ENCODE data around the gene WWOX. TPM values are rescaled to one million over a fixed set of nuclear protein-coding genes. Genes with fewer than 3 reads are reported as not detected.
A peak's percentile ranks its signal among the peaks of the same experiment; 100 is the strongest.

WWOX gene
- total RNA-seq, 1 experiment from 2014 or later, result 15.6 TPM

DNA sequence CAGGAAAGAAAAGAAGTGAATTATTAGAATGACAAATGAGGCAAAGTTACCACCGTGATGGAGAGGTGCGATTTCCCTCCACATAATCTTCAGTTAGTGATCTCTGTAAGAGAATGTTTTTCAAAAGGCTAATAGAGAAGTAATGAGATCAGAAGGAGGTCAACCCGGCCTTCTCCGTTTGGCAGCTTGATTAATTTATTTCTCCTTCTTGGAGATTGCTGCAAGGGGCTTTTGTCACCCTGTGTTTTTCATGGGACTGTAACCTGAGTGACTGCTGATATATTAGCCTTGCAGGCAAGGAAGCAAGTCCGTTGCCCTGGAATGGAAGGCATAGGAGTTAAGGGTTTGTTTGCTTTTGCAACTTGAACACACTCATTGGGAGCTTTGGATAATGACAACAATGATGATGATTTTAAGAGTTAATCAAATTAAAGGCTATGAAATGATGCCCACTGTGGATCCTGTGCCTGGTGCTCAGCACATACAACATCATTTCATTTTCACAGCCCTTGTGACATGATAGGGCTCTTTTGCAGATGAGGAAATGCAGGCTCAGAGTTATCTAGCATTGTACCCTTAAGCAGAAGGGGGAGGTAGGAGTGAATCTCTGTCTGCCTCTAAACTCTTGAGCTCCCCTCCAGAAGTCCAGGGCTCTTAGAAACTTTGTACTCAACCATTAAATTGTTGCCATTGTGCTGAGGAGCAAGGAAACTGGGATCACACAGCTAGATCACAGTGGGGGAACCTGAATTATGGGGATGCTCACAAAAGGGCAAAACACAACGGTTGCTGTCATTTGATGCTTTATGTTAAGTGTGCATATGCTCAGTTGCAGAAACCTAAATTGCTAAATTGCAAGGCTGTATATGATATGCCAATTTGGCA lies 226.3 kb downstream of the WWOX start:
- Histone ChIP-seq H3K23ac (ENCODE audit: insufficient read length, low read depth, low read length) (no peak overlapping the region), H2BK5ac (ENCODE audit: insufficient read length, low read length) (no peak overlapping the region), H3K56ac (ENCODE audit: insufficient read length, low read depth, low read length) (no peak overlapping the region), H3K9ac (ENCODE audit: extremely low read depth, insufficient read length, low read length) (no peak overlapping the region), H2BK12ac (ENCODE audit: insufficient read length, low read depth, low read length) (no peak overlapping the region), H3K23me2 (ENCODE audit: insufficient read length, low read depth, low read length, poor library complexity, severe bottlenecking) (no peaks in the 10 kb centered on the region), H3K27me3 (ENCODE audit: insufficient read depth, low read length) (no peaks in the 10 kb centered on the region), H4K5ac (ENCODE audit: insufficient read length, low read depth, low read length) (no peak overlapping the region), H2AK5ac (ENCODE audit: insufficient read length, low read length) (no peak overlapping the region), H2AFZ (ENCODE audit: low read length) (no peak overlapping the region), H3T11ph (ENCODE audit: low read length) (no peak overlapping the region), H3K4me2 (ENCODE audit: insufficient read depth, insufficient read length, low read length) (no peak overlapping the region), H2BK20ac (ENCODE audit: low read depth, low read length, poor library complexity, severe bottlenecking) (no peak overlapping the region), H3K14ac (ENCODE audit: insufficient read depth, low read length) (no peak overlapping the region), H3K4ac (ENCODE audit: low read depth, low read length) (no peak overlapping the region), H3K9me3 (ENCODE audit: control insufficient read depth, low read depth, low read length) (no peaks in the 10 kb centered on the region), H3K27ac (ENCODE audit: insufficient read length, low read depth, low read length) (no peak overlapping the region), H4K91ac (ENCODE audit: insufficient read length, low read depth, low read length) (no peak overlapping the region), H3K4me1 (ENCODE audit: insufficient read depth, low read length) (peaks cover 5% of the 10 kb centered on the region; the same call in 1 of the 2 replicates), H3K18ac (ENCODE audit: insufficient read length, low read depth, low read length) (no peak overlapping the region), H4K20me1 (ENCODE audit: control insufficient read depth, insufficient read depth, insufficient read length) (no peaks in the 10 kb centered on the region), H2BK120ac (ENCODE audit: low read depth, low read length, poor library complexity, severe bottlenecking) (no peak overlapping the region), H4K8ac (replicated peaks; ENCODE audit: insufficient read length, low read depth, low read length) (no peak overlapping the region), H2BK15ac (ENCODE audit: low read depth, low read length) (no peak overlapping the region), H3K79me1 (ENCODE audit: insufficient read depth, low read depth, low read length, poor library complexity, severe bottlenecking) (no peaks in the 10 kb centered on the region), H3K79me2 (ENCODE audit: insufficient read depth, low read length) (no peaks in the 10 kb centered on the region)
- peak overlapping the region in 1 of 3 experiments; percentile 80; a peak in 3 of 7 replicates for H3K27ac Mint-ChIP-seq
- WGBS (ENCODE audit: extremely low coverage, insufficient read length, low lambda C conversion rate), result no CpG with 5 or more reads among the region's 6 CpGs
- H3K4me3 Mint-ChIP-seq, result no peak overlapping the region
- DNase-seq, result no peak
- peaks cover 42 to 46% of the 10 kb centered on the region in 2 experiments for H3K4me1 Mint-ChIP-seq
- no peaks in the 10 kb centered on the region for H3K27me3 Mint-ChIP-seq (ENCODE audit: low read depth)
- no peaks in the 10 kb centered on the region for H3K36me3 Mint-ChIP-seq (ENCODE audit: insufficient read depth in 1 of 3, low read depth in 3 of 3)
- no peak for TF ChIP-seq CTCF (conservative IDR thresholded peaks at IDR 0.05)
- no peaks in the 10 kb centered on the region for H3K9me3 Mint-ChIP-seq
